ENCODE results near the gene USHBP1. TPM values are rescaled to one million over a fixed set of nuclear protein-coding genes. Genes with fewer than 3 reads are reported as not detected.
A peak's percentile ranks its signal among the peaks of the same experiment; 100 is the strongest.

USHBP1 gene
- total RNA-seq, 3 donors from 2014 or later, result 0.52 to 2.6 (median 2.2) TPM

- intact Hi-C loops (cut with DNase I, micrococcal nuclease), result no loop called here
- TF ChIP-seq CTCF (IDR thresholded peaks at IDR 0.05), result no peak
- no peak for ATAC-seq
- Histone ChIP-seq H3K4me1 (ENCODE audit: low read depth) (no peaks in the 10 kb centered on the region), H3K36me3 (ENCODE audit: low read depth) (no peaks in the 10 kb centered on the region), H3K4me3 (no peak overlapping the region), H3K9me3 (no peaks in the 10 kb centered on the region)
- no peak for DNase-seq
Observed at GRCh38 chr19:17211547-17212446, 52.7 kb downstream of the USHBP1 start.

DNA sequence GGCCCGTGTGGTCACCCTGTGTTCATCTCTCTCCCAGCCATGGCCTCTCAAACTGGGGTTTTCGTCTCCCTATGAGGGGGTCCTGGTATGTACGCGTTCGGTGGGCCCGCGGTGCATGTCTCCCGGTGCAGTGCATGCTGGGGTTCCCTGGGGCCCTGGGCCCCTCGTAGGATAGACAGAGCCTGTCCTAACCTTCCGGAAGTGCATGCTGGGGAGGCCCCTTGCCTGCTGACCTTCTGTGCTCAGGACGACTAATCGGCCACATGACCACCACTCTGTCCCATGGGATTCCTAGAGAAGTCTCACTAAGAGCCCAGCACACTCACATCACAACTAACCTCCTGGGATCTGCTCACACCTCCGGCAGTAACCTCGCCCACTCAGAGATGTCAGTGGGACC, 54.2 kb downstream of the USHBP1 start:
- DNase-seq, result no peak
- Histone ChIP-seq H3K4me1 (ENCODE audit: low read depth) (no peaks in the 10 kb centered on the region), H3K9me3 (no peaks in the 10 kb centered on the region), H3K4me3 (no peak overlapping the region), H3K36me3 (ENCODE audit: low read depth) (no peaks in the 10 kb centered on the region)
- intact Hi-C loops (cut with DNase I, micrococcal nuclease), result no loop called here
- no peak for TF ChIP-seq CTCF (IDR thresholded peaks at IDR 0.05)
- no peak for ATAC-seq

- no peaks in the 10 kb centered on the region for H3K36me3 ChIP-seq (ENCODE audit: low read depth)
- no peaks in the 10 kb centered on the region for H3K4me1 ChIP-seq (ENCODE audit: low read depth)
- no peak overlapping the region for H3K4me3 ChIP-seq
- H3K9me3 ChIP-seq, result no peaks in the 10 kb centered on the region
- ATAC-seq (peak; percentile 52), DNase-seq (peak; percentile 45 to 75 (median 56))
- intact Hi-C loops (cut with DNase I, micrococcal nuclease), result no loop called here
- TF ChIP-seq CTCF (IDR thresholded peaks at IDR 0.05), result no peak
Observed at GRCh38 chr19:17209126-17210036, 55.2 kb downstream of the USHBP1 start.

GRCh38 chr19:17206736-17207581, 57.6 kb downstream of the USHBP1 start:
- Histone ChIP-seq H3K9me3 (no peaks in the 10 kb centered on the region), H3K4me3 (no peak overlapping the region), H3K4me1 (ENCODE audit: low read depth) (no peaks in the 10 kb centered on the region), H3K36me3 (ENCODE audit: low read depth) (no peaks in the 10 kb centered on the region)
- intact Hi-C loops (cut with DNase I, micrococcal nuclease), result no loop called here
- ATAC-seq (no peak), DNase-seq (no peak)
- no peak for TF ChIP-seq CTCF (IDR thresholded peaks at IDR 0.05)
